Measurements from ENCODE around the gene EEFSEC. TPM values are rescaled to one million over a fixed set of nuclear protein-coding genes. Genes with fewer than 3 reads are reported as not detected.

The EEFSEC gene
- total RNA-seq, 1 donor from 2014 or later: 23.4 TPM

GRCh38 chr3:128282380-128283196 lies 129.3 kb downstream of the EEFSEC start:
- no peaks in the 10 kb centered on the region for H3K27me3 Mint-ChIP-seq (ENCODE audit: low read depth)
- H3K9me3 Mint-ChIP-seq: no peaks in the 10 kb centered on the region
- no peak overlapping the region for H3K4me3 Mint-ChIP-seq
- peaks cover 33% of the 10 kb centered on the region for H3K4me1 Mint-ChIP-seq
- peak overlapping the region; percentile 86 for H3K27ac Mint-ChIP-seq (ENCODE audit: unreplicated experiment)
- H3K36me3 Mint-ChIP-seq (ENCODE audit: low read depth): peaks cover 3% of the 10 kb centered on the region
- no peak for TF ChIP-seq CTCF (conservative IDR thresholded peaks at IDR 0.05)
- DNase-seq (ENCODE audit: low read depth, low spot score): no peak

DNA sequence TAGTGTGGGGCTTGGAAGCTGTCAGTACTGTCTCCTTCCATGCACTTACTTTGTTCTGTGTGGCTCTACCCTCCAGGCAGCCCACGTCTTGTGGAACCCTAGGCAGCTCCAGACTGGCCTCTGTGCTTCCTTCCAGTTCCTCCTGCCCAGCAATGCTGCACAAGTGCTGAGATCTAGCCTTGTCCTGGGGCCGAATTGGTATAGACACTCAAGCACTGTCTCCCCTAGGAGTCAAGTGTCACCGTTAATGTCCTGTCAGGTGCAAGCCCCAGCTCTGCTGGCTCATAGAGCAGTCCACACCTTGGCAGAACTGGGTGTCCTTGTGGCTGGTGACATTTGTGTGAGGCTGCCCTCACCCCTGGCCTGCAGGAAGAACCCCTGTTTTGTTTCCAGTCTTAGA lies 130.1 kb downstream of the EEFSEC start:
- no peak for TF ChIP-seq CTCF (conservative IDR thresholded peaks at IDR 0.05)
- no peak overlapping the region for H3K4me3 Mint-ChIP-seq

DNA sequence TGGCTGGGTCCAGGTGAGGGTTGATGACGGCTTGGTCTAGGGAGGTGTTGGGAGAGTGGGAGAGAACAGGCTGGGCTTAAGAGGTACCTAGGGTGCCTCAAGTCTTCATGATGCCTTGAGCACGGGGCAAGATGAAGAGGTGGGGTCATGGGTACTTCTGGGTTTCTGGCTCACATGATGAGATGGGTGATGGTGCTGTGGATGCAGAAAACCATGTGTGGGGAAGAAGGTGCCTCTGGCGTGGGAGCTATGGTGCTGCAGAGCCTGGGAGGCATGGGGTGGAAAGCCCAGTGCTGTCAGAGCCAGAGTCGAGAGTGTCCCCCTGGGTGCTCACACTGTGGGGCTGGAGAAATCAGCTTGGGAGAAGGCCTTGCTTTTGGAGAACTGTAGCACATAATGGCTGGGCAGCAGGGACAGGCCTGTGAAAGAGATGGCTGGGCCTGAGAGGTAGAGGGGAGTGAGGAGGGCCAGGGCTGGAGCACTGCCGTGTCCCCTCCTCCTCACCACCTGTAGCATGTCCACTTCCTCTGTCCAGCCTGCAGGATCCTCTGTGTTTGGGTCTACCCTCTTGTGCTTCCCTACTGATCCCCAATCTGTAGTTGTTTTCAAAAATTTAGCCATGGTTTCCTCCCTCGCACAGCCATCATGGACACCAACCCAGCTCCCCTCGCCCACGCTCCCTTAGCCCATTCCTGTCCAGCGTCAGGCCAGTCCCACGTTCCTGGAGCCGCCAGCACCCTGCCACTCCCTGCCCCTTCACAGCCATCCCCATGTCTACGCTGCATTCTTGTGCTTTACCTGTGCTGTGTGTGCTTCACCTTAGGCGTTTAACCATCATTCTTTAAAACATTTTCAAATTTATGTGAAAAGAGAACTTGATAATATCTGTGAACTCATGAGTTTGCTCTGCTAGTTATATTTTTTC lies 132.0 kb downstream of the EEFSEC start:
- TF ChIP-seq CTCF (conservative IDR thresholded peaks at IDR 0.05): no peak
- Mint-ChIP-seq H3K27me3 (ENCODE audit: low read depth) (no peaks in the 10 kb centered on the region), H3K36me3 (ENCODE audit: low read depth) (peaks cover 6% of the 10 kb centered on the region), H3K9me3 (no peaks in the 10 kb centered on the region), H3K27ac (ENCODE audit: unreplicated experiment) (no peak overlapping the region), H3K4me1 (peaks cover 11% of the 10 kb centered on the region), H3K4me3 (no peak overlapping the region)
- DNase-seq (ENCODE audit: low read depth, low spot score): no peak

More for the DNA sequence above, 130.1 kb downstream of the EEFSEC start:
- peaks cover 6% of the 10 kb centered on the region for H3K36me3 Mint-ChIP-seq (ENCODE audit: low read depth)
- no peaks in the 10 kb centered on the region for H3K9me3 Mint-ChIP-seq
- no peaks in the 10 kb centered on the region for H3K27me3 Mint-ChIP-seq (ENCODE audit: low read depth)
- no peak overlapping the region for H3K27ac Mint-ChIP-seq (ENCODE audit: unreplicated experiment)
- H3K4me1 Mint-ChIP-seq: peaks cover 27% of the 10 kb centered on the region
- no peak for DNase-seq (ENCODE audit: low read depth, low spot score)

DNA sequence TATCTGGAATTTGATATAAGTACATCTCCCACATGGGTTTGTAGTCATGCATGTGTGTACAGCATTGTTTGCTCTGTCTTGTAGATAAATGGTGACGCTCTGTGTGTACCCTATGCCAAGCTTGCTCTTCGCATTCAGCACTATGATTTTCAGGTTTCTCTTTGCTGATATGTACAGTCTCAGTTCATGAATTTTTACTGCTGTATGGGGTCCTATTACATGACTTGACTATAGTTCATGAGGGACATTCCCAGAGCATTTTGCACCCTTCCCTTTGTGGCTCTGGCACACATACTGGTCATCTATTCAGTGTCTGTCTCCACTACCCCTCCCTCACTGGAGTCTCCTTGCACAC lies 132.7 kb downstream of the EEFSEC start:
- TF ChIP-seq CTCF (conservative IDR thresholded peaks at IDR 0.05): no peak
- H3K4me3 Mint-ChIP-seq: no peak overlapping the region
- peaks cover 4% of the 10 kb centered on the region for H3K4me1 Mint-ChIP-seq
- no peaks in the 10 kb centered on the region for H3K27me3 Mint-ChIP-seq (ENCODE audit: low read depth)
- no peaks in the 10 kb centered on the region for H3K9me3 Mint-ChIP-seq
- no peak for DNase-seq (ENCODE audit: low read depth, low spot score)
- no peak overlapping the region for H3K27ac Mint-ChIP-seq (ENCODE audit: unreplicated experiment)
- peaks cover 6% of the 10 kb centered on the region for H3K36me3 Mint-ChIP-seq (ENCODE audit: low read depth)

DNA sequence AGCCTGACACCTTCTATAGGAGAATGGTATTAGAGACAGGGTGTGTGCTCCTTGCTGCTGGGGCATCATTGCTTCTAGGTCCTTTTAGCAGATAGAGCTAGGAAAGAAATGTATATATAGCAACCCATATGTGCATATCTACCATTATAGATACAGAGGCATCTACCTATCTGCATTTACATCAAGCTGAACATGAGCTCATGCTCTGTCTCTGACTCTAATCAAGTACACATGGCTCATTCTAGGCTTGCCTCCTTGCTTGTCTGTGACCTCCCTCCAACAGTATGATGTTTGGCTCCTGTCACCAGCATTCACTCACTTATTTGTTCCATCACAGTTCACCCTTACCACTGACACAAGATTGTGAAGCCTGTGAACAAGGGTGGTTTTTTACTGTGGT lies 133.4 kb downstream of the EEFSEC start:
- Mint-ChIP-seq H3K4me1 (no peaks in the 10 kb centered on the region), H3K27me3 (ENCODE audit: low read depth) (no peaks in the 10 kb centered on the region), H3K9me3 (no peaks in the 10 kb centered on the region), H3K36me3 (ENCODE audit: low read depth) (peaks cover 10% of the 10 kb centered on the region), H3K4me3 (no peak overlapping the region), H3K27ac (ENCODE audit: unreplicated experiment) (peak overlapping the region; percentile 40)
- no peak for DNase-seq (ENCODE audit: low read depth, low spot score)
- TF ChIP-seq CTCF (conservative IDR thresholded peaks at IDR 0.05): no peak
